ENCODE data around the gene ZNF830.

GRCh38 chr17:34979153-34979552 is 17.8 kb downstream of the ZNF830 start:
- no peak for TF ChIP-seq POLR2A (IDR thresholded peaks at IDR 0.05)
- TF ChIP-seq, protein P1, sequence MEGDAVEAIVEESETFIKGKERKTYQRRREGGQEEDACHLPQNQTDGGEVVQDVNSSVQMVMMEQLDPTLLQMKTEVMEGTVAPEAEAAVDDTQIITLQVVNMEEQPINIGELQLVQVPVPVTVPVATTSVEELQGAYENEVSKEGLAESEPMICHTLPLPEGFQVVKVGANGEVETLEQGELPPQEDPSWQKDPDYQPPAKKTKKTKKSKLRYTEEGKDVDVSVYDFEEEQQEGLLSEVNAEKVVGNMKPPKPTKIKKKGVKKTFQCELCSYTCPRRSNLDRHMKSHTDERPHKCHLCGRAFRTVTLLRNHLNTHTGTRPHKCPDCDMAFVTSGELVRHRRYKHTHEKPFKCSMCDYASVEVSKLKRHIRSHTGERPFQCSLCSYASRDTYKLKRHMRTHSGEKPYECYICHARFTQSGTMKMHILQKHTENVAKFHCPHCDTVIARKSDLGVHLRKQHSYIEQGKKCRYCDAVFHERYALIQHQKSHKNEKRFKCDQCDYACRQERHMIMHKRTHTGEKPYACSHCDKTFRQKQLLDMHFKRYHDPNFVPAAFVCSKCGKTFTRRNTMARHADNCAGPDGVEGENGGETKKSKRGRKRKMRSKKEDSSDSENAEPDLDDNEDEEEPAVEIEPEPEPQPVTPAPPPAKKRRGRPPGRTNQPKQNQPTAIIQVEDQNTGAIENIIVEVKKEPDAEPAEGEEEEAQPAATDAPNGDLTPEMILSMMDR (IDR thresholded peaks at IDR 0.05 in 4 of 5, conservative IDR thresholded peaks at IDR 0.05 in 1 of 5), result no peak
